ENCODE results near the gene CDKAL1. TPM values are rescaled to one million over a fixed set of nuclear protein-coding genes. Genes with fewer than 3 reads are reported as not detected.

Gene CDKAL1
- total and polyA plus RNA-seq, 9 of the 15 experiments (the other 6 are each of a cell fraction or from before 2014, with no cell fraction given): 11.2 to 36.3 (median 20.1) TPM

DNA sequence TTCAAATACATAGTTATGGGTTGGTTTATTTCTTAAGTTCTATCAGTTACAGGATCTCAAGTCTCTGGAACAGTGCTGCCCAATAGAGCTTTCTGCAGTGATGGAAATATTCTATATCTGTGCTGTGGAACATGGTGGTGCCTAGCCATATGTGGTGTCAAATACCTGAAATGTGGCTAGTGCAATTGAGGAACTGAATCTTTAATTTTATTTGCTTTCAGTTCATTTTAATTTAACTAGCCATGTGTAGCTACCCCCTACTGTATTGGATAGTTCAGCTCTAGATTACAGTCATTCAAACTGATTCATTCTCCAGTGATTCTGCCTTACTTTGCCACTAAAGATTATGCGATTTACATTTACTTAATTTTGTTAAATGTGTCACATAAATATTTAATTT, 503.2 kb downstream of the CDKAL1 start:
- ChIA-PET CTCF (ENCODE audit: low intra/inter-chr PET ratio) (no interaction called here), POLR2A (interaction anchor here (1.0 kb wide), 1 partner anchor 12 kb away, joined by 3 read pairs; no protein-coding TSS in a partner anchor)
- intact Hi-C loops (cut with micrococcal nuclease): no loop called here
- Histone ChIP-seq H3K79me2 (ENCODE audit: control insufficient read depth, insufficient read depth, low read length) (no peaks in the 10 kb centered on the region), H3K27ac (ENCODE audit: extremely low read depth, low read depth, low read length) (no peak overlapping the region), H2AFZ (ENCODE audit: low read depth, low read length) (no peak overlapping the region), H3K4me1 (replicated peaks in 1 of 2; ENCODE audit: control insufficient read depth in 2 of 2, insufficient read depth in 2 of 2, low read length in 2 of 2) (no peaks in the 10 kb centered on the region), H3K4me2 (ENCODE audit: insufficient read depth, low read length) (no peak overlapping the region), H3K9me3 (replicated peaks; ENCODE audit: control insufficient read depth, insufficient read depth, low read depth, low read length) (no peaks in the 10 kb centered on the region), H3K27me3 (ENCODE audit: control insufficient read depth in 2 of 2, insufficient read depth in 2 of 2, low read length in 2 of 2) (no peaks in the 10 kb centered on the region), H3K36me3 (ENCODE audit: control insufficient read depth, insufficient read depth, low read length) (no peaks in the 10 kb centered on the region), H4K20me1 (replicated peaks; ENCODE audit: control insufficient read depth, insufficient read depth, low read length) (no peaks in the 10 kb centered on the region), H3K9me1 (ENCODE audit: control insufficient read depth, insufficient read depth, low read length) (no peaks in the 10 kb centered on the region), H3K9ac (ENCODE audit: insufficient read depth in 1 of 2, low read depth in 2 of 2, low read length in 2 of 2) (no peak overlapping the region), H3K4me3 (no peak overlapping the region)
- in situ Hi-C loops (cut with MboI): no loop called here
- no peak for ATAC-seq
- no peak for FAIRE-seq
- BruUV-seq (replicated peaks): no TSS peak
- no peak for TF ChIP-seq GABPB2 (CRISPR knock-in tag; conservative IDR thresholded peaks at IDR 0.05)
- no peak for TF ChIP-seq RBBP5 (IDR thresholded peaks at IDR 0.05; ENCODE audit: borderline replicate concordance, insufficient read depth, low read length, poor library complexity, severe bottlenecking)
- no peak for TF ChIP-seq TAF9B (IDR thresholded peaks at IDR 0.05; ENCODE audit: partially characterized antibody)
- no peak for TF ChIP-seq ZNF766 (CRISPR knock-in tag; conservative IDR thresholded peaks at IDR 0.05)
- TF ChIP-seq, protein P1, sequence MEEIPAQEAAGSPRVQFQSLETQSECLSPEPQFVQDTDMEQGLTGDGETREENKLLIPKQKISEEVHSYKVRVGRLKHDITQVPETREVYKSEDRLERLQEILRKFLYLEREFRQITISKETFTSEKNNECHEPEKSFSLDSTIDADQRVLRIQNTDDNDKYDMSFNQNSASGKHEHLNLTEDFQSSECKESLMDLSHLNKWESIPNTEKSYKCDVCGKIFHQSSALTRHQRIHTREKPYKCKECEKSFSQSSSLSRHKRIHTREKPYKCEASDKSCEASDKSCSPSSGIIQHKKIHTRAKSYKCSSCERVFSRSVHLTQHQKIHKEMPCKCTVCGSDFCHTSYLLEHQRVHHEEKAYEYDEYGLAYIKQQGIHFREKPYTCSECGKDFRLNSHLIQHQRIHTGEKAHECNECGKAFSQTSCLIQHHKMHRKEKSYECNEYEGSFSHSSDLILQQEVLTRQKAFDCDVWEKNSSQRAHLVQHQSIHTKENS (CRISPR knock-in tag; IDR thresholded peaks at IDR 0.05): no peak
- TF ChIP-seq TCF3 (CRISPR knock-in tag; IDR thresholded peaks at IDR 0.05): no peak
- TF ChIP-seq LCOR (CRISPR knock-in tag; IDR thresholded peaks at IDR 0.05): no peak
- TF ChIP-seq ZFX (CRISPR knock-in tag; IDR thresholded peaks at IDR 0.05): no peak
- no peak for TF ChIP-seq SMAD2 (IDR thresholded peaks at IDR 0.05; ENCODE audit: low read depth, low read length)
- no peak for TF ChIP-seq RBM25 (IDR thresholded peaks at IDR 0.05; ENCODE audit: low read depth, low read length, severe bottlenecking)
- TF ChIP-seq, protein P2, sequence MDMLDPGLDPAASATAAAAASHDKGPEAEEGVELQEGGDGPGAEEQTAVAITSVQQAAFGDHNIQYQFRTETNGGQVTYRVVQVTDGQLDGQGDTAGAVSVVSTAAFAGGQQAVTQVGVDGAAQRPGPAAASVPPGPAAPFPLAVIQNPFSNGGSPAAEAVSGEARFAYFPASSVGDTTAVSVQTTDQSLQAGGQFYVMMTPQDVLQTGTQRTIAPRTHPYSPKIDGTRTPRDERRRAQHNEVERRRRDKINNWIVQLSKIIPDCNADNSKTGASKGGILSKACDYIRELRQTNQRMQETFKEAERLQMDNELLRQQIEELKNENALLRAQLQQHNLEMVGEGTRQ (CRISPR knock-in tag; IDR thresholded peaks at IDR 0.05): no peak
- TF ChIP-seq CHCHD3 (CRISPR knock-in tag; IDR thresholded peaks at IDR 0.05): no peak
- no peak for DNase-seq (ENCODE audit: extremely low read depth in 1 of 4, low spot score in 3 of 4)
- 25% methylated on average over 1 of the region's 1 CpG for WGBS (ENCODE audit: insufficient coverage, low coverage, missing lambda C conversion rate)

Measured in K562 (cell line).